Activated T-cell treated with anti-CD3 and anti-CD28 coated beads, Interleukin-2, amount 50 U/mL, for 4 hours (primary cell): Measurements from ENCODE around the gene LUZP1. TPM values are rescaled to one million over a fixed set of nuclear protein-coding genes. Genes with fewer than 3 reads are reported as not detected.
A peak's percentile ranks its signal among the peaks of the same experiment; 100 is the strongest.

Experiments used
- ATAC-seq, 2 donors: fragments of 200-7000 bp; cut with Tn5 transposase; one replicate each; pipeline ENCODE4 v1.10.0; 2021
- DNase-seq: peaks from one replicate; pipeline ENCODE4 v3.0.0-alpha.2; 2020
- H3K27me3 Mint-ChIP-seq: one replicate; pipeline ENCODE4 v1.8.0; 2021; ENCODE audit warnings: low read depth, mixed read lengths
- H3K36me3 Mint-ChIP-seq: one replicate; pipeline ENCODE4 v1.8.0; 2022; ENCODE audit warnings: mixed read lengths; ENCODE audit not compliant: insufficient read depth
- H3K4me1 Mint-ChIP-seq: one replicate; pipeline ENCODE4 v1.8.0; 2021; ENCODE audit warnings: low read depth, mixed read lengths
- H3K4me3 Mint-ChIP-seq: one replicate; pipeline ENCODE4 v1.8.0; 2021; ENCODE audit warnings: mild to moderate bottlenecking, moderate library complexity, mixed read lengths
- H3K9me3 Mint-ChIP-seq: one replicate; pipeline ENCODE4 v1.8.0; 2021; ENCODE audit warnings: mixed read lengths
- total RNA-seq, 3 donors: library from RNA; stranded (reverse); gene quantifications; one replicate each; pipeline ENCODE4 v1.2.1, GENCODE V29; 2021

Gene LUZP1
- total RNA-seq, 3 donors from 2014 or later = 19.7 to 20.7 (median 20.1) TPM

DNA sequence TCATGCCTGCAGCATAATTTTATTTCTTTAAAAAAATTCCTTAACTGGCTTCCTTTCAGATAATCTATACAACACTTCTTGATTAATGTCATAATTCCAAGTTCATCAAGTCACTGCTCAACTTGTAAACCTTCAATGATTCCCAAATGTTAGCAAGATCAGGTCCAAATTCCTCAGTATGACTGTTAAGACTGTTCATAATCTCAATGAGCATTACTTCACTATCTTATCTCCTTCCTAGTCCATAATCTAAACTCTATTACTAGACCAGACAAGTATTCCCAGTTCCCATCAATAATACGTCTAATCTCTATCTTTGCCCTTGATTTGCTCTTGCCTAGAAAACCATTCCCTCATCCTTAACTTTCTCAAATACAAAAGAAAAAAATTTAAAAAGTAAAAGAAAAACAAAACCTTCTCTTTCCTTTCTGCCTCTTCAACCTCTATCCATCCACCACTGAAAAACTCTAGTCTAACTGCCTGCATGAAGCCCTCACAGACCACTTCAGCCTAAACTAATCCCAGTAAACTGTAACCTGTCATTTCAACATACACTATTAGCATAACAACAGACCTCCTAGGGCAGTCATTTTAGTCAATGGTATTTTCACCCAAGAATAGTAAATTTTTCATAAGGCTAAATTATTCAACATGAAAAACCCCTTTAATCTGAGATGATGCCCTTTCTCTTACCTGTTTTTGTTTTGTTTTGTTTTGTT lies 15.5 kb downstream of the LUZP1 start:
- H3K4me3 Mint-ChIP-seq = no peak overlapping the region
- no peaks in the 10 kb centered on the region for H3K27me3 Mint-ChIP-seq
- peaks cover 4% of the 10 kb centered on the region for H3K36me3 Mint-ChIP-seq
- DNase-seq (no peak), ATAC-seq (no peak)
- no peaks in the 10 kb centered on the region for H3K9me3 Mint-ChIP-seq
- H3K4me1 Mint-ChIP-seq = peaks cover 25% of the 10 kb centered on the region

DNA sequence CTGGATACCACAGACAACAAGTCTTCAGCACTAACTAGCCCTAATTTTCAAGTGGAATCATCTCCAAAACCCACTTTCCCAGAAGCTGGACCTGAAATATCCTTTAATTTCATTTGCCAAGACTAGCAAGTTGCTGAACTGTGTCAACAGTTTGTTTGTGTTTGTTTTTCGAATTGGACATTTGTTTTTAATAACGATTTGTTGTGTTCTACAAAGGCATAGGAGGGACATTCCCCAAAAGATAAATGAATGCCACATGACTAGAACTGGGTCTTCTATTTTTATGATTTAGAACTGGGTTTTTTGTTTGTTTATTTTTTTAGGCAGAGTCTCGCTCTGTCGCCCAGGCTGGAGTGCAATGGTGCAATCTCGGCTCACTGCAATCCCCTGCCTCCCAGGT lies 17.9 kb downstream of the LUZP1 start:
- no peak for ATAC-seq
- Mint-ChIP-seq H3K36me3 (peaks cover 2% of the 10 kb centered on the region), H3K27me3 (no peaks in the 10 kb centered on the region), H3K9me3 (no peaks in the 10 kb centered on the region), H3K4me3 (no peak overlapping the region), H3K4me1 (peaks cover 29% of the 10 kb centered on the region)
- DNase-seq = no peak

DNA sequence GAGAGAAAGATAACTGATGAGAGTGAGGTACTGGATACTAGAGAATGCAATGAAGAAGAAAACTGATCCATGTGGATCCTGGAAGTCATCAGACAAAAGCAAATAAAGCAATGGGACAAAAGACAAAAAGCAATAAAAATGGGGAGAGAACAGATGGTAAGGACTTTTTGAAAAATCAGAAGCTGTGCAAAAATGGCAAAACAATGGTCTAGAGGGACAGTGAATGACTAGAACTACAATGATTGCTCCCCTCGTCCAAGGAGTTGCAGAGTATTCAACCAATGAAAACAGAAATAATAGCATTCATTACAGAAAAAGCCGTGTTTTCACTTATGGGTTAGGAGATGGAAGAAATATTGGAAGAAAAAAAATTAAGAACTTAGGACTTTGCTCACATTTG lies 18.5 kb downstream of the LUZP1 start:
- Mint-ChIP-seq H3K9me3 (no peaks in the 10 kb centered on the region), H3K4me1 (peaks cover 27% of the 10 kb centered on the region), H3K27me3 (no peaks in the 10 kb centered on the region), H3K4me3 (no peak overlapping the region), H3K36me3 (peaks cover 2% of the 10 kb centered on the region)
- no peak for ATAC-seq
- DNase-seq = no peak

DNA sequence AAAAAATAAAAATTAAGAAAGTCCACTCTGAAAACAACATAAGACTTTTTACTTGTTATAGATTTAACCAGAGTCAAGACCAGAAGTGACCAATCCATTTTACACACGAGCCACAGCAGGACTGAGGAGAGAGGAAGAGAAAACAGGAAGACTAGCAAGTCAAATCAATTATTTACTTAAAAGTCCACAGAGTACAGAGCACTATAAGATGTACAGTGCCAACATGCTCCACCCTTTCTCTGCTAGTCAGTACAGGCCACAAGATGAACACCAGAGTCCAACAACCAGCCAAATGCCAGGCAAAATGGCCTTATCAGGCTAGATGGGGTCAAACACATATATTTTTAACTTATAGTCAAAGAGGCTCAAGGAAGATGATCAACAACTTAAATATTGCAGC lies 19.5 kb downstream of the LUZP1 start:
- no peaks in the 10 kb centered on the region for H3K27me3 Mint-ChIP-seq
- H3K4me3 Mint-ChIP-seq = no peak overlapping the region
- peaks cover 25% of the 10 kb centered on the region for H3K4me1 Mint-ChIP-seq
- H3K9me3 Mint-ChIP-seq = no peaks in the 10 kb centered on the region
- DNase-seq = no peak
- ATAC-seq = no peak
- peaks cover 3% of the 10 kb centered on the region for H3K36me3 Mint-ChIP-seq

DNA sequence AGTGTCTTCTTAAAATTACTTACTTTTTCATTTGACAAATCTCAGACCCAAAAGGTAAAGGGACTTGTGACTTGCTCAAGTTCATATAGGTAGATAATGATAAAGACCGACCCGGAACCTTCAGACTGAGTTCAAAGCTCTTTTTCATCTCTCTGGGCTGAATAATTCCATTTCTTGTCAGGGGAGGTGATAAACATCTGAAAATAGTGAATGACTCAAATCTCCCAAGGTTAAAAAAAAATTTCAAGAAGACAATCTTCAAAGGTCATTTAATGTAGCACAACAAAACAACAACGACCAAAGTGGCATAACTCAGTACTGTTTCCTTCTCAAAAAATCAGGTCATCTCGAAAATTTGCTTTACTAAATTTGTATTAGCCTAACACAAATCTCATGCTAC lies 20.6 kb downstream of the LUZP1 start:
- Mint-ChIP-seq H3K36me3 (peaks cover 3% of the 10 kb centered on the region), H3K4me1 (peaks cover 24% of the 10 kb centered on the region), H3K27me3 (no peaks in the 10 kb centered on the region), H3K4me3 (peak overlapping the region; percentile 52), H3K9me3 (no peaks in the 10 kb centered on the region)
- peak; percentile 92 to 97 for ATAC-seq
- no peak for DNase-seq

DNA sequence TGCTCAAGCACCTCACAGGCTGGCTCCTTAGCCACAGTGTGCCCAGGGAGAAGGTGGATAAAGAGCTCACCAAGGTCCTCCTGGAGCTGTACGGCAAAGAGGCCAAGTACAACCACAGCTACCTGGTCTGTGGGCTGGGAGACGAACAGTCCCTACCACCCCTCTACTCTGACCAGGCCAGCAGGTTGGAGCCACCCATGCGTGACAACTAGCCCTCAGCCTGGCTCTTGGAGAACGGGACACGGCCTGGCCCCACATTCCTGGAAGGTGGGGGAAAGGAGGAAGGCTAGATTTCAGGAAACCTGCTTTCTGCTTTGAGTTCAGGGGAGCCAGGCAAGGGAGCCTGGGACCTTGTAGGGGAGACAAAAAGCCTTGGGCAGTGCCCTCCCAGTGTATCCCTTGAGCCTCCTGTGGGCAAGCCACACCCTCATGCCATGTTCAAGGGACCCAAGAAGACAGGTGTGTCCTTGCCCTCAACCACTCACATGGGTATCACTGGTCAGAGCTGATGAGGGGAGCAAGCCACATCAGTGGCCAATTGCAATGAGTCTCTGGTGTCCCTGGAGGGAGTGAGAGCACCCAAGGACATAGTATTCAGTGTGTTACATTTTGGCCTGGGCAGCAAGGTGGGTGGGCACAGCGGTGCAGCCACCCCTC lies 27.6 kb downstream of the LUZP1 start:
- H3K27me3 Mint-ChIP-seq = no peaks in the 10 kb centered on the region
- DNase-seq = no peak
- H3K4me3 Mint-ChIP-seq = no peak overlapping the region
- peaks cover 2% of the 10 kb centered on the region for H3K4me1 Mint-ChIP-seq
- H3K9me3 Mint-ChIP-seq = no peaks in the 10 kb centered on the region
- peaks cover 5% of the 10 kb centered on the region for H3K36me3 Mint-ChIP-seq
- ATAC-seq = no peak

DNA sequence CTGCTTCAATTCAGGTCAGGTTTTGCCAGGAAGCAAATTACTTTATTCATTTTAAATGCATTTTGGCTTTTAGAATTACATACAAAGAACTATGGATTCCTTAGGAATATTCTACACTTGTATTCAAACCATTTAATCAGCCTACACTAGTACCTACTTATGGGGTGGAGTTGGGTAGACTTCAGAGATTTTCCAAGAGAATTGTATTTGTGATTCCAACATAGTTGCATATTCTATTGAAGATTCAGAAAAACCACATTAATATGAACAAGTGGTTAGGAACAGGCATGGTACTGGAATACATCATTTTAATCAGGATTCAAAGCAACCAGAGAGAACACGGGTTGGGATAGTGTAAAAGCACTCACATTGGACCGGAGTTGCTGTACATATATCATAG lies 33.4 kb downstream of the LUZP1 start:
- Mint-ChIP-seq H3K4me3 (no peak overlapping the region), H3K4me1 (peaks cover 7% of the 10 kb centered on the region), H3K27me3 (no peaks in the 10 kb centered on the region), H3K36me3 (peaks cover 1% of the 10 kb centered on the region), H3K9me3 (no peaks in the 10 kb centered on the region)
- ATAC-seq = no peak
- no peak for DNase-seq

DNA sequence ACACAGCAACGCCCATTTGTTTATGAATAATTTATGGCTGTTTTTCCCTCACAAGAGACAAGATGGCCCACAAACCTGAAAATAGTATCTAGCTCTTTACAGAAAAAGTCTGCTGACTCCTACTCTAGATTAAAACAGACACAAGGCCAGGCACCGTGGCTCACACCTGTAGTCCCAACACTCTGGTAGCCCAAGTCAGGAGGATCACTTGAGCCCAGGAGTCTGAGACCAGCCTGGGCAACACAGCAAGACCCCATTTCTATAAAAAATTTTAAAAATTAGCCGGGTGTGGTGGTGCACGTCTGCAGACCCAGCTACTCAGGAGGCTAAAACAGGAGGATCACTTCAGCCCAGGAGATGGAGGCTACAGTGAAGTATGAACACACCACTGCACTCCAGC lies 34.6 kb downstream of the LUZP1 start:
- Mint-ChIP-seq H3K4me1 (peaks cover 9% of the 10 kb centered on the region), H3K4me3 (no peak overlapping the region), H3K9me3 (no peaks in the 10 kb centered on the region), H3K36me3 (peaks cover 3% of the 10 kb centered on the region), H3K27me3 (no peaks in the 10 kb centered on the region)
- ATAC-seq (no peak), DNase-seq (no peak)

DNA sequence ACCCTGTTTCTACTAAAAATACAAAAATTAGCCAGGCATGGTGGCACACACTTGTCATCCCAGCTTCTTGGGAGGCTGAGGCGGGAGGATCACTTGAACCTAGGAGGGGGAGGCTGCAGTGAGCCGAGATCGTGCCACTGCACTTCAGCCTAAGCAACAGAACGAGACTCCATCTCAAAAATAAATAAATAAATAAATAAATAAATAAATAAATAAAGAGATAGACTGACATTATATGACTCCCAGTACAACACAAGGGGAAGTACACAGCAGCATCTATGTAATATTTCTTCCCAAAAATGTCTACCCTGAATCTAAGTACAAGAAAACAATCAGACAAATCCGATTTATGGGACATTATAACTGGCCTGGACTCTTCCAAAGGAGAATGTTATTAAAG lies 35.1 kb downstream of the LUZP1 start:
- no peak for ATAC-seq
- peaks cover 9% of the 10 kb centered on the region for H3K4me1 Mint-ChIP-seq
- H3K36me3 Mint-ChIP-seq = peaks cover 3% of the 10 kb centered on the region
- H3K9me3 Mint-ChIP-seq = no peaks in the 10 kb centered on the region
- H3K4me3 Mint-ChIP-seq = no peak overlapping the region
- H3K27me3 Mint-ChIP-seq = no peaks in the 10 kb centered on the region
- DNase-seq = no peak

DNA sequence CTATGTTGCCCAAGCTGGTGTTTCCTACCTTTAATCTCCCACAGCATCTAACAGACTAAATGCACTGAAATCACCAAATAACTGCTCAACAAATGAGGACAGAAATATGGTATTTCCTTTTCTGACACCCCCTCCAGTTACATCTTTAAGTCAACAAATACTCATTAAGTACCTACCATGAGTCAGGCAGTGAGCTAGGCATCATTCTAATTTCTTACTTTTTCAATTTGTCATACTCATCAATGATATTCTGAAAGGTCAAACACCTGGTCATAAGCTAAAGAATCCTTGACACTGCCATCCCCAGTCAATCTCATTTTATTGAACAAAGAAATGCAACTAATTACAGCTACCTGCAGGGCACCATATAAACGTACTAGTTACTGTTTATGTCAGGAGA lies 36.6 kb downstream of the LUZP1 start:
- DNase-seq (no peak), ATAC-seq (peak in 1 of 2 donors; percentile 56)
- peaks cover 2% of the 10 kb centered on the region for H3K36me3 Mint-ChIP-seq
- H3K4me1 Mint-ChIP-seq = peaks cover 9% of the 10 kb centered on the region
- no peaks in the 10 kb centered on the region for H3K27me3 Mint-ChIP-seq
- no peaks in the 10 kb centered on the region for H3K9me3 Mint-ChIP-seq
- no peak overlapping the region for H3K4me3 Mint-ChIP-seq

DNA sequence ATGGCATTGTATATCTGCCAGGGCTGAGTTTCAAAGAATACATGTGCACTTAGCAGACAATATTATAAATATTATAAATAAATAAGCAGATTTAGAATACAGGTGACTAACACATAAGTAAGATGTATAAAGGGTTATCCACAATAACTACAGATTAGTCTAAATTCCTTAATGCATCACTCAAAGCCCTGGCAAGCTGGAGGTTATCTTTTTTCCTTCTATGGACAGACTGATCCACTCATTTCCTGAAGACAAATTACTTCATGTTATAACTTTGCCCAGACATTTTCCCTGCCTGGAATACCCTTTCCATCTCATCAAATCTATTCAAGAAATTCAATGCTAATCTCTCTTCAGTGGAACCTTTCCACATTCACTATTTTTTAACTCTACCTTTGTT lies 38.8 kb downstream of the LUZP1 start:
- H3K4me1 Mint-ChIP-seq = peaks cover 27% of the 10 kb centered on the region
- peaks cover 2% of the 10 kb centered on the region for H3K36me3 Mint-ChIP-seq
- no peaks in the 10 kb centered on the region for H3K9me3 Mint-ChIP-seq
- no peak for DNase-seq
- ATAC-seq = no peak
- no peaks in the 10 kb centered on the region for H3K27me3 Mint-ChIP-seq
- no peak overlapping the region for H3K4me3 Mint-ChIP-seq

DNA sequence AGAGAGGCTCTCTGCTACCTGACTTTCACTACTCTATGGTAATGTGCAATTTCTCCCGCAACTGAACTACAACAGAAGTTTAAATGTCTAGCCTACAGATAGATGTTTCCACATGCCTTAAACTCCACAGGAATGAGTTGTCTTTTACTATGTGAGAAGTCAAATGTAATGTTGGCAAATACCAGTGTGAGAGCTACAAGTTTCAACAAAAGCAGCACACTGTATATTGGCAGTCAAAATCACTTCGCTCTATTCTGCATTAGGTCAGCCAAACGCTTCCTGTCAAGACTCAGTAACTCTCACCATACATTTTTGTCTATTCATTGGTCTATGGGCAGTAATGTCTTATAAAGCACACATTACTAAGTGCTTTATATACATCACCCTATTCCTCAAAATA lies 41.9 kb downstream of the LUZP1 start:
- H3K4me1 Mint-ChIP-seq = peaks cover 42% of the 10 kb centered on the region
- peaks cover 5% of the 10 kb centered on the region for H3K36me3 Mint-ChIP-seq
- no peaks in the 10 kb centered on the region for H3K9me3 Mint-ChIP-seq
- no peaks in the 10 kb centered on the region for H3K27me3 Mint-ChIP-seq
- H3K4me3 Mint-ChIP-seq = no peak overlapping the region
- DNase-seq (no peak), ATAC-seq (no peak)

DNA sequence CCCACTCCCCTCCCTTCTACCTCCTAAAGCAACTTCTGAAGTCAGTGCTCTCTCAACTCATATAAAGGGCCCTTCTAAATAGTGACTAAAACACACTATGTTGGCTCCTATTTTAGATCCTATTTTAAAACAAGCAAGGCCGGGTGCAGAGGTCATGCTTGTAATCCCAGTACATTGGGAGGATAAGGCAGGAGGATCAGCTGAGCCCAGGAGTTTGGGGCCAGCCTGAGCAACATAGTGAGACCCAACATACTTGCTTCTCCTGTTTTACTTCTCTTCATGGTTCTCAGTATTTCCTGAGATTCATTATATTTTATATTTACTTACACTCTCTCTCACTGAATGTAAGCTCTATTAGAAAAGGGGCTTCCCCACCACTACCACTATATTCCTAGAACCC lies 42.5 kb downstream of the LUZP1 start:
- H3K36me3 Mint-ChIP-seq = peaks cover 5% of the 10 kb centered on the region
- H3K27me3 Mint-ChIP-seq = no peaks in the 10 kb centered on the region
- no peaks in the 10 kb centered on the region for H3K9me3 Mint-ChIP-seq
- no peak overlapping the region for H3K4me3 Mint-ChIP-seq
- DNase-seq = no peak
- peaks cover 42% of the 10 kb centered on the region for H3K4me1 Mint-ChIP-seq
- no peak for ATAC-seq

DNA sequence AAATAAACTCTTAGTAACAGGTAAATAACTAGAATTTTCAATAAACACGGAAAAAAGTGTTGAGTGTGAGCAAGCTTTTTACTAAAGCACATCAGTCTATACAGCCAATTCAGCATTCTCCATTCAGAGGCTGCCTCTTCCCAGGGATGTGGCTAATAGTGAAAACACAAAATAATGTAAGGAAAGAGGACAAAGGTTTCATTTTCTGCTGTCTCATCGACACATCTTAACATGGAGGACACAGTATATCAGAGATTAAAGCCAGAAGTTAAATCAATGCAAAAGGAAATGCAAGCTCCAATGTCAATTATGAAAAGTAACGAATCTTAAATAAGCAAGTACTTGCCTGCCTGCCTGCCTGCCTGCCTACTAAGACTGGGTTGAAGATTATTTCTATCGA lies 43.2 kb downstream of the LUZP1 start:
- no peak for DNase-seq
- Mint-ChIP-seq H3K36me3 (peaks cover 5% of the 10 kb centered on the region), H3K9me3 (no peaks in the 10 kb centered on the region), H3K4me3 (no peak overlapping the region), H3K4me1 (peaks cover 45% of the 10 kb centered on the region), H3K27me3 (no peaks in the 10 kb centered on the region)
- no peak for ATAC-seq

DNA sequence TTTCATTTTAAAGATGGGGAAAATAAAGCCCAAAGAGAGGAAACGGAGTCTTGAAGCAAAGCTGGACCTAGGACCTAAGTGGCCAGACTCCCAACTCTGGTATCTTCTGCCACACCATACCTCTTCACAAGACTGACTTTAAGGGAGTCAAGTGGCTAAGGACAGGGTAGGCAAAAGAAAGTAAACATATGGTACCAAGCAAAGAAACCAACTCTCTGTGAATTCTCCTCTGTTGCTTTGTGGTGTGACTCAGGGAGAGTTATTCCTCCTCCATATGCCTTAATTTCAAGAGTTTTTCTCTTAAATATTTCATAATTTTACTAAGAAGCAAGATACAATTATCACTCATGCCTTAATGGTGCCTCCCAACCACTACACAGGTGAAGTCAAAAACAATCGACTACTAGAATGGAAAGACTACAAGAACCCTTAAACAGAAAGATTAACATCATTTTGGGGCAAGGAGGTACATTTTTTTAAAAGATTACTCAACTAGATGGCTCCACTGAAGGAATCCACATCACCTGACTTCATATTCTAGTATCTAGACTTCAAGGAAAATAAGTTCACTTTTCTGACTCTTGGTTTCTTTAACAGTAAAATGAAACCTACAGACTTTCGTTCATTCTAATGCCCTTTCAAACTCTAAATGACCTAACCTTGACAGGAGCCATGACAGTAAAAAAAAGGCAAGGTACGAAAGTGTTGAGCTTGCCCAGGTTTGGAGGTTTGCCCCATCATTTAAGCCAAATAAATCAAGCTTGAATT lies 44.2 kb downstream of the LUZP1 start:
- ATAC-seq = peak; percentile 43 to 53

More for the DNA sequence above, 44.2 kb downstream of the LUZP1 start:
- peaks cover 52% of the 10 kb centered on the region for H3K4me1 Mint-ChIP-seq
- H3K4me3 Mint-ChIP-seq = no peak overlapping the region
- H3K27me3 Mint-ChIP-seq = no peaks in the 10 kb centered on the region
- no peak for DNase-seq
- no peaks in the 10 kb centered on the region for H3K9me3 Mint-ChIP-seq
- peaks cover 3% of the 10 kb centered on the region for H3K36me3 Mint-ChIP-seq
